GM12891 (cell line): Measurements from ENCODE around the gene NBEA.

Experiments
- PAX5 ChIP-seq: IDR thresholded peaks from 2 replicates; pipeline ENCODE4 v1.6.1; 2011; ENCODE audit warnings: low read length, moderate library complexity, mild to moderate bottlenecking; ENCODE audit not compliant: insufficient read depth, severe bottlenecking
- POLR2A ChIP-seq: IDR thresholded peaks from 2 replicates; pipeline ENCODE4 v1.6.1; 2011; ENCODE audit warnings: low read depth, low read length, control low read depth
- POLR2AphosphoS5 ChIP-seq: IDR thresholded peaks from 2 replicates; pipeline ENCODE4 v1.6.1; 2011; ENCODE audit warnings: low read depth, low read length, control low read depth
- POU2F2 ChIP-seq: IDR thresholded peaks from 2 replicates; pipeline ENCODE4 v1.6.1; 2011; ENCODE audit warnings: low read depth, mild to moderate bottlenecking, control low read depth, low read length, moderate library complexity
- SPI1 ChIP-seq: IDR thresholded peaks from 2 replicates; pipeline ENCODE4 v1.6.1; 2011; ENCODE audit warnings: low read depth, low read length, control low read depth
- TAF1 ChIP-seq: IDR thresholded peaks from 2 replicates; pipeline ENCODE4 v1.6.1; 2011; ENCODE audit warnings: low read depth, low read length, control low read depth

GRCh38 chr13:35526577-35526976 lies 584.5 kb downstream of the NBEA start:
- TF ChIP-seq POLR2A = no peak
- TF ChIP-seq POLR2AphosphoS5 = no peak
- no peak for TF ChIP-seq POU2F2
- no peak for TF ChIP-seq SPI1
- TF ChIP-seq TAF1 = no peak
- TF ChIP-seq PAX5 = no peak
